HEK293 (cell line): ENCODE results near the gene MADCAM1.

Experiments
- ZNF423 ChIP-seq: fragments of 450-650 bp; formaldehyde crosslinking; IDR thresholded peaks from 2 replicates; pipeline ENCODE4 v1.5.1; 2016; ENCODE audit warnings: missing biosample characterization, missing genetic modification characterization
- ZNF670 ChIP-seq: fragments of 450-650 bp; formaldehyde crosslinking; IDR thresholded peaks from 2 replicates; pipeline ENCODE4 v1.5.1; 2016; ENCODE audit warnings: missing biosample characterization, missing genetic modification characterization, low read depth
- TF ChIP-seq, protein P1 (sequence below): fragments of 450-650 bp; formaldehyde crosslinking; IDR thresholded peaks from 2 replicates; pipeline ENCODE4 v1.5.1; 2016; ENCODE audit warnings: missing biosample characterization, missing genetic modification characterization

DNA sequence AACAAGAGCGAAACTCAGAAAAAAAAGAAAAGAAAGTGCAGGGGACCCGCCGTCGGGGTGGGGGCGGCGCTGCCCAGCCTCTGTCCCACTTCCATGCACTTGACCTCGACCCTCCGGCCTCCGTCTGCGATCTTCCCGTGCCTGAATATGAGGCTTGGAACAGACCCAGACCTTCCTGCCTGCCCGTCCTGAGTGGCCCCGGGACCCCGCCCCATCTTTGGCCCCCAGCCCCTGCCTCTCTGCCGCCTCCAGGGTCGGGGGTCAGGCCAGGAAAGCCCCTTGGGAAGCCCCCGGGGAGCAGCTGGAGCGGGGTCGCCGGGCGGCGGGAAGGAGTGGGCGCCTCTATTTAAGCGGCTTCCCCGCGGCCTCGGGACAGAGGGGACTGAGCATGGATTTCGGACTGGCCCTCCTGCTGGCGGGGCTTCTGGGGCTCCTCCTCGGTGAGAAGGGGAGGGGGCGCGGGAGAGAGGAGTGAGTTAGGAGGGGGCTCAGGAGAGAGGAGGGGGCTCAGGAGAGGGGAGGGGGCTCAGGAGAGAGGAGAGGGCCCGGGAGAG, at the start of gene MADCAM1:
- TF ChIP-seq, protein P1, sequence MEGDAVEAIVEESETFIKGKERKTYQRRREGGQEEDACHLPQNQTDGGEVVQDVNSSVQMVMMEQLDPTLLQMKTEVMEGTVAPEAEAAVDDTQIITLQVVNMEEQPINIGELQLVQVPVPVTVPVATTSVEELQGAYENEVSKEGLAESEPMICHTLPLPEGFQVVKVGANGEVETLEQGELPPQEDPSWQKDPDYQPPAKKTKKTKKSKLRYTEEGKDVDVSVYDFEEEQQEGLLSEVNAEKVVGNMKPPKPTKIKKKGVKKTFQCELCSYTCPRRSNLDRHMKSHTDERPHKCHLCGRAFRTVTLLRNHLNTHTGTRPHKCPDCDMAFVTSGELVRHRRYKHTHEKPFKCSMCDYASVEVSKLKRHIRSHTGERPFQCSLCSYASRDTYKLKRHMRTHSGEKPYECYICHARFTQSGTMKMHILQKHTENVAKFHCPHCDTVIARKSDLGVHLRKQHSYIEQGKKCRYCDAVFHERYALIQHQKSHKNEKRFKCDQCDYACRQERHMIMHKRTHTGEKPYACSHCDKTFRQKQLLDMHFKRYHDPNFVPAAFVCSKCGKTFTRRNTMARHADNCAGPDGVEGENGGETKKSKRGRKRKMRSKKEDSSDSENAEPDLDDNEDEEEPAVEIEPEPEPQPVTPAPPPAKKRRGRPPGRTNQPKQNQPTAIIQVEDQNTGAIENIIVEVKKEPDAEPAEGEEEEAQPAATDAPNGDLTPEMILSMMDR, result no peak
- TF ChIP-seq ZNF423 (tag by site-specific recombination) (no peak), ZNF670 (no peak)
